ENCODE results near the gene MLXIP. TPM values are rescaled to one million over a fixed set of nuclear protein-coding genes. Genes with fewer than 3 reads are reported as not detected.

Gene MLXIP
- total and polyA plus RNA-seq, 4 donors: 29.1 to 58.8 (median 38.8) TPM

DNA sequence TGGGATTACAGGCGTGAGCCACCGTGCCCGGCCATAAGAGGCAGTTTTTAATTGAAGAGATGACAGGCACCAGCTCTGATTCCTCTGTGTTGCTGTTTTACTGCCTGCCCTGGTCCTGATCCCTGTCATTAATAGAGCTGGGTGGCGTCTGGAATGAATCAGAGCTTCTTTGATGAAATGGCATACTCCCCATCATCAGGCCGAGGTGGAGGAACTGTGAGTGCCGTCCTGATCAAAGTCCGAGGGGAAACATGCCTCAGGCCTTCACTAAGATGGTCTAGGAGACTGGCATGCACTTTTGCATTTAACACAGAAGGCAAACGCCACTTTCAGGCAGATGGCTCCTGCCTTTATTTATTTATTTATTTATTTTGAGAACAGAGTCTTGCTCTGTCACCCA is 61.4 kb downstream of the MLXIP start:
- DNase-seq (no peak), ATAC-seq (ENCODE audit: insufficient read depth, low FRiP score) (no peak)
- Histone ChIP-seq H3K4me3 (no peak overlapping the region), H3K27me3 (ENCODE audit: control insufficient read depth in 3 of 3, insufficient read depth in 3 of 3, low read length in 2 of 3) (no peaks in the 10 kb centered on the region), H3K36me3 (ENCODE audit: control insufficient read depth in 4 of 4, insufficient read depth in 4 of 4, low read length in 4 of 4) (peaks cover 0 to 63% (median 45%) of the 10 kb centered on the region in 4 donors), H3K9ac (ENCODE audit: insufficient read depth in 1 of 2, low read length in 2 of 2) (no peak overlapping the region), H3K9me3 (ENCODE audit: control insufficient read depth in 4 of 4, insufficient read depth in 3 of 4, low read length in 3 of 4) (no peaks in the 10 kb centered on the region), H3K4me1 (ENCODE audit: control insufficient read depth in 5 of 5, insufficient read depth in 5 of 5, low read length in 5 of 5) (peaks cover 0 to 6% (median 0%) of the 10 kb centered on the region in 5 donors), H3K27ac (ENCODE audit: low read depth in 1 of 2, low read length in 1 of 2) (no peak overlapping the region)
- WGBS, 2 donors: 92 to 96% methylated on average over 8 of the region's 8 CpGs
- no peak for TF ChIP-seq CTCF (IDR thresholded peaks at IDR 0.05; ENCODE audit: control extremely low read depth, extremely low read depth)

GRCh38 chr12:122140467-122141257 is 62.1 kb downstream of the MLXIP start:
- ATAC-seq (ENCODE audit: insufficient read depth, low FRiP score): no peak
- peaks cover 0 to 55% (median 39%) of the 10 kb centered on the region in 4 donors for H3K36me3 ChIP-seq (ENCODE audit: control insufficient read depth in 4 of 4, insufficient read depth in 4 of 4, low read length in 4 of 4)
- TF ChIP-seq CTCF (IDR thresholded peaks at IDR 0.05; ENCODE audit: control extremely low read depth, extremely low read depth): no peak
- H3K27ac ChIP-seq (ENCODE audit: low read depth in 1 of 2, low read length in 1 of 2): no peak overlapping the region
- H3K4me1 ChIP-seq (ENCODE audit: control insufficient read depth in 5 of 5, insufficient read depth in 5 of 5, low read length in 5 of 5): peaks cover 0 to 6% (median 0%) of the 10 kb centered on the region in 5 donors
- no peak overlapping the region for H3K9ac ChIP-seq (ENCODE audit: insufficient read depth in 1 of 2, low read length in 2 of 2)
- no peaks in the 10 kb centered on the region for H3K27me3 ChIP-seq (ENCODE audit: control insufficient read depth in 3 of 3, insufficient read depth in 3 of 3, low read length in 2 of 3)
- no peaks in the 10 kb centered on the region for H3K9me3 ChIP-seq (ENCODE audit: control insufficient read depth in 4 of 4, insufficient read depth in 3 of 4, low read length in 3 of 4)
- WGBS, 2 donors: 96% methylated on average over 19 of the region's 19 CpGs
- no peak for DNase-seq
- H3K4me3 ChIP-seq: no peak overlapping the region

GRCh38 chr12:122141911-122142725 is 63.6 kb downstream of the MLXIP start:
- Histone ChIP-seq H3K4me3 (no peak overlapping the region), H3K36me3 (ENCODE audit: control insufficient read depth in 4 of 4, insufficient read depth in 4 of 4, low read length in 4 of 4) (peaks cover 0 to 53% (median 34%) of the 10 kb centered on the region in 4 donors), H3K9me3 (ENCODE audit: control insufficient read depth in 4 of 4, insufficient read depth in 3 of 4, low read length in 3 of 4) (no peaks in the 10 kb centered on the region), H3K9ac (ENCODE audit: insufficient read depth in 1 of 2, low read length in 2 of 2) (no peak overlapping the region), H3K4me1 (ENCODE audit: control insufficient read depth in 5 of 5, insufficient read depth in 5 of 5, low read length in 5 of 5) (peaks cover 0 to 6% (median 0%) of the 10 kb centered on the region in 5 donors), H3K27me3 (ENCODE audit: control insufficient read depth in 3 of 3, insufficient read depth in 3 of 3, low read length in 2 of 3) (no peaks in the 10 kb centered on the region), H3K27ac (ENCODE audit: low read depth in 1 of 2, low read length in 1 of 2) (no peak overlapping the region)
- DNase-seq (no peak), ATAC-seq (ENCODE audit: insufficient read depth, low FRiP score) (no peak)
- no peak for TF ChIP-seq CTCF (IDR thresholded peaks at IDR 0.05; ENCODE audit: control extremely low read depth, extremely low read depth)
- 89 to 92% methylated on average over 21 of the region's 21 CpGs for WGBS, 2 donors

All from lung (tissue), 12 donors.